HG03103 (cell line): ENCODE data around the gene RGL4.
A peak's percentile ranks its signal among the peaks of the same experiment; 100 is the strongest.

Experiments
- ATAC-seq: cut with Tn5 transposase; IDR thresholded peaks from one replicate; pipeline ENCODE4 v1.9.1; 2021; ENCODE audit warnings: low read depth; ENCODE audit not compliant: unreplicated experiment

The RGL4 gene

GRCh38 chr22:23678133-23678532 is 12.7 kb upstream of the RGL4 start:
- ATAC-seq = no peak

- no peak for ATAC-seq
These were observed 9.6 kb upstream of the RGL4 start for GRCh38 chr22:23681026-23681809.

DNA sequence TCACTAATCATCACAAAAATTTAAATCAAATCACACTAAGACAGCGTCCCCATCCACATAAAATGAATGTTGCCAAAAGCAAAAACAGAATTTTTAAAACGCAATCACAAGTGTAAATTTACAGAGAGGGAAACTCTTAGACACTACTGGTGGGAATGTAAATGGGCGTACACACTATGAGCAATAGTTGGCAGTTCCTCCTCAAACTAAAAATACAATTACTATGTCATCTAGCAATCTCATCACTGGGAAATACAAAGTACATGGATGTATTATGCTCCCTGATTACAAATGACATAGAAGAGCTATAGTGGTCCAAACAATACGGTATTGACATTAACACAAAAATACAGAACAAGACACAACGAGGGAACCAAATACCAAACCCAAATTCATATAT is 8.7 kb upstream of the RGL4 start:
- no peak for ATAC-seq

GRCh38 chr22:23682827-23683355 is 7.9 kb upstream of the RGL4 start:
- ATAC-seq = no peak

DNA sequence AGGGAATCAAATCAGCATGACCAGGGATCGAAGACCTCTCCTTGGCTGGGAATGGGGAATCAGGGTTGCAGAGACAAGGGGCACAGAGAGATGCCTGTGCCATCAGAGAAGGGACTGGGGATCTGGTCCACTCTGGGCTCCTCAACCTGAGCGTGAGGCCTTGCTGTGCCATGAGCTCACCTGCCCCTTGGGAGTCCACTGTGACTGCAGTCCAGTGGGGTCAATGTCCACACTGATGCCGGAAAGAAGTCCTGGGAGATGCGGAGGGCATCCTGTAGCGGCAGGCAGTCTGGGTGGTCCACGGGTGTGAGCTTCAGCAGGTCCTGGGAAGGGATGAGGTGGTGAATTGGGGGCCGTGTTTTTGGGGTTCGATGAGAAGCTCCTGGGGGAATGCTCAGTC is 7.3 kb upstream of the RGL4 start:
- ATAC-seq = no peak

DNA sequence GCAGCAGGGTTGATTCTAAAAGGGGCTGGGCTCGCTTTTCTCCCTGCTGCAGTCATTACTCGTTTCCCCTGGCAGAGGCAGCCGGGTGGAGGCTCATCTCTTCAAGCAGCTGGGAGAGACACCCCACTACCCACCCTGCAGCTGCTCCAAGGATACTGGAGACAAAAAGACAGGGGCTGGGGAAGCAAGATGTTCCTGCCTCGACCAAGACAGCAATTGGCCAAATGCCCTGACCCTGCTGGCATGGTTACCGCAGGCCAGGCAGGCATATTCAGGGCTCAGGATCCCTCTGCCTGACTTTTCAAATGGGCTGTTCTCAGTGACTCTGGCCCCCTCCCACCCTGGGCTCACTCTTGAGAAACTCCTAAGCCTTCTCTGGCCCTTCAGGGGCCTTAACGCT is 6.8 kb upstream of the RGL4 start:
- no peak for ATAC-seq

DNA sequence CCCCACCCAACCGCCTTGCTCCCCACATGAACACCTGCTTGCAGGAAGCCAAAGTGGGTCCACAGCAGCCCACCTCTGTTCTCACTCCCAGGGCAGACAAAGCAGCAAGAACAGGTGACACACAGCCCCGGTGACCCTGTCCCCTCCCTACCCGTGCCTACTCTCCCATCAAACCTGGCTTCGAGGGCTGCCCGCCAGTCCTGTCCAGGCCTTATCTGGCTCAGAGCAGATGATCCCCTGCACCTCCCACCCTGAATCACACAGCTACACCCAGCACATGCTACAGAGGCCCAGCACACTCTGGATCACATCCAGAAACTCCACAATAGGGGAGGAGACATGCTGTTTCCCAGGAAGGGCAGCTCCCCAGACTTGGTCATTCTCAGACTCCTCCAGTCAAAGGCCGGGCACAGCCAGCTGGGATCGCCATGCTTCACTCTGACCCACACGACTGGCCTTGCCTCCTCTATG is 6.2 kb upstream of the RGL4 start:
- no peak for ATAC-seq

DNA sequence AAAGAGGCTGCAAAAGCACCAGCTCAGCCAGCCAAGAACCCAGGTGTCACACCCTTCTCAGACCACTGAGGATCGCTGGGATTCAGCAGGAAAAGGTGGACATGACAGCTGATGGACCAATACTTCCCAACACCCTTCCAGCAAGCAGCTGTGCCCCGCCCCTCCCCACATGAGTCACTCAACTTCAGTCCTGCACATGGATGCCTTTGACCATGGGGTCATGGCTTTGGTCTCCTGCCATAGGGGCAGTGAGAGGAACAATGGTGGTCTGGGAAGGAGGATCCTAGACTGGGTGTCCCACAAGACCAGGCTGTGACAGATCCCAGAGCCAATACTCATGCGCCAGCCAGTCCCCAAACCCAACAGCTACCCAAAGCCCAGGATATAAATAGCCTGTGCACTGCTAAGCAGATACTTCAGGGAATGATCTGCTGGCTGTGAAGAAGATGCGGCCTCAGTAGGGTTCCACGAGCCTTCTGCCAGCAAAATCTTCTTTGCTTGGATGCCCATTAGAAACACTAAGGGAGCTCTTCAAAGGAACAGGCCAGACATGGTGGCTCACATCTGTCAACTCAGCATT is 5.5 kb upstream of the RGL4 start:
- ATAC-seq = no peak

- ATAC-seq = no peak
These were observed 4.3 kb upstream of the RGL4 start for GRCh38 chr22:23686416-23687024.

GRCh38 chr22:23688121-23688520 is 2.7 kb upstream of the RGL4 start:
- ATAC-seq = no peak

DNA sequence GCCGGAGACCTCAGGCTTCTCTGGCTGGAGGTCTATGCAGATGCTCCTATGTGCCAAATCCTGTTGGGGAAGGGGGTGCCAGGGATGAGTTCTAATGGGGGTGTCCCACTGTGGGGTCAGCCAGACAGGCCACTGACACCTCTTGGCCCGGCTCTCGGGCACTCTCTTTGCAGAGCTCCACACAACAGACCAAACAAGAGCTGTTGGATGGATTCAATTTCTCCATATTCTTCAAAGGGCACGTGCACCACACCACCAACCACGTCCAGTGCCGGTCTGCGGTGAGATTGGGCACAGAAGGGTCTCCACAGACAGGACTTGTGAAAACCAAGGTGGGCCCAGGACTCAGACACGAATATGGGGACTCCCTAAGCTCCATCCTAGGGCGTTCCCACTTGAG is 2.2 kb upstream of the RGL4 start:
- no peak for ATAC-seq

GRCh38 chr22:23689414-23689813 is 1.4 kb upstream of the RGL4 start:
- ATAC-seq = no peak

DNA sequence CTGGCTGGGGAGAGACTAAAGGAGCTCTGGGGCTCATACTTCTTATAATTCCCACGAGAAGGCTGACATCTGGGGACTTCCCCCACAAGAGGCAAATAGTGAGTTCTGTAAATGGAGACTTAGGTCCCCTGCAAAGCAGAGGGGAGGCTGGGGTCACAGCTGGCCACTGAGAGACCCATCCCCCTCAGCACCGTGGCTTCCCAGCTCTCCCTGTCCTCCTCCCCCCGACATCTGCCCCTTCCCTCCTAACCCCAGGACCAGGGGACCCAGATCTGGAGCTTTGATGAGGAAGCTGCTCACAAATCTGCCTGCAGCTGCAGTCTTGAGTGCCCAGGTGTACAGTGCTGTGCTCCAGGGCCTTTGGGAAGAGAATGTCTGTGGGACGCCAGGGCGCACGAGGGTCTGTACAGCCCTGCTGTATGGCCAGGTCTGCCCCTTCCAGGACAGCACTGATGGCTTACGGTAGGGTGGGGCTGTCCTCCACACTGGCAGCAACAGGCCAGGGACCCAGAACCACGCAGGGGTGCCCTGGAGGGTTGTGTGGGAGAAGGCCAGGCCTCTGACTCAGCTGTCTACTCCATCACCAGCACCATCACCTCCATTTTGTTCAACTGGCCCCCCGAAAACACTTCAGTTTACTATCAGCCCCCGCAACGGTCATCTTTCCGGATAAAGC is 1.1 kb downstream of the RGL4 start:
- ATAC-seq = no peak

- ATAC-seq = no peak
These were observed 1.9 kb downstream of the RGL4 start for GRCh38 chr22:23692598-23693291.

DNA sequence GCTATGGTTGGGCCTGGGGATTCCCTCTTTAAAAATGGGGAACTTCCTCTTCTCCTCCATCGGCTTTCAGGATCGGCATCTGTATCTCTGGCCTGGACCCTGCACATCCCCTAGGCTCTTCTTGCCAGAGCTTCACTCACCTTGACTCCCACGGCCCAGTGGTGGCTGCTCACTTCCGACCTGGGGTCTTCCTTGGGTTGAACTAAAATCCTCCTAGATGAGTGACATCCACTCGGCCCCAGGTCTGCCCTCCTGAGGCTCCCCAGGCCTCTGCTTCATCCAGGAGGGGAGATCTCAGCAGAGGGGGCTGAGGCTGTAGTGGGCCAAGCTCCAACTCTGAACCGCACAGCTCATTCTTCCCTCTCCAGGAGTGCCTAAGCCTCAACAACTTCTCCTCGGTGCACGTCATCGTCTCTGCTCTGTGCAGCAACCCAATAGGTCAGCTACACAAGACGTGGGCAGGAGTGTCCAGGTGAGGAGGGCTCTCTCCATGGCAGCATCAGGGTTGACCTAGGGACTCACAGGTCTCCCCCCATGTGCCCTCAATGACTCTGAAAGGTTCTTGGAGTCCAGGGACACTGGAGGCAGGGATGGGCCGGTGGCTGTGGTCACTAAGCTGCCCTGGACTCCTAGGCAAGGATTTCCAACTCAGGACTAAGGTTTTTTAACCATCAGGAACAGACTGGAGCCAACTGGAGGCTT is 3.3 kb downstream of the RGL4 start:
- no peak for ATAC-seq

- ATAC-seq = no peak
These were observed 4.3 kb downstream of the RGL4 start for GRCh38 chr22:23695141-23695540.

- no peak for ATAC-seq
These were observed 4.9 kb downstream of the RGL4 start for GRCh38 chr22:23695571-23696325.

- peak; percentile 85 for ATAC-seq
These were observed 5.6 kb downstream of the RGL4 start for GRCh38 chr22:23696326-23696851.
